GM19438 (cell line): Measurements from ENCODE around the gene RAB32.

Experiments
- ATAC-seq: cut with Tn5 transposase; IDR thresholded peaks from one replicate; pipeline ENCODE4 v1.9.1; 2021; ENCODE audit warnings: low read depth; ENCODE audit not compliant: unreplicated experiment

The RAB32 gene

GRCh38 chr6:146581968-146582367, 38.3 kb downstream of the RAB32 start:
- ATAC-seq = no peak

DNA sequence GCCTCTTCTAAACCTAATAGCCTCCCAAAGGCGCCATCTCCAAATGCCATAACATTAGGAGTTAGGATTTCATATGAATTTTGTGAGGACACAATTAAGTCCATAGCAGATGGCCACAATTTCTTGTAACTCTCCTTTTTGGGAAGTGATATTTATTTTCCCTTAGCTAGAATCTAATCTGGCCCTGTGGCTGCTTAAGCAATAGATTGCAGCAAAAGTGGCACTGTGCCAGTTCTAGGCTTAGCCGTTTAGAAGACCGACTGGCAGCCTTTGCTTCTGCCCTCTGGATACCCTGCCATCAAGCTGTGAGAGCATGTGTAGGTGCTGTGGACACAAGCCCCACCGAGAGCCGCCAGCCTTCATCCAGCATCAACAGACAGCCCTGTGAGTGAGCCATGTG, 39.2 kb downstream of the RAB32 start:
- ATAC-seq = no peak

GRCh38 chr6:146583966-146584365, 40.3 kb downstream of the RAB32 start:
- no peak for ATAC-seq

- ATAC-seq = no peak
Observed at GRCh38 chr6:146587459-146587858, 43.8 kb downstream of the RAB32 start.

- no peak for ATAC-seq
Observed at GRCh38 chr6:146590492-146590891, 46.9 kb downstream of the RAB32 start.

DNA sequence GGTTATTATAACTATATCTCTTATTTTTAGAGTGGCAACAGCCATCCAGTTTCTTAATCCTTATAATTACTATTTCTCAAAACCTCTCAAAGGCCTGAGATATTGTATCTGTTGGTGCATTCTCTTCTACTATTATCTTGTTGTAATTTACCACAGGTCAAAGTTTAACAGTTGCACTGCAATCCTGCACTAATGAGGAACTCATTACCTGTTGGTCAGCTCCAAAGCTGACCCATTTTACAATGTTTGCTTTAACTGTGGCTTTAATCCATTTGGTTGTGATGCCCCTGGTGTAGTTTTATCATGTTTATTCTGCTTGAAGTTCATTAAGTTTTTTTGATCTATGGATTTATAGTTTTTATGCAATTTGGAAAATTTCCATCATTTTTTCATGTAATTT, 48.8 kb downstream of the RAB32 start:
- ATAC-seq = no peak

DNA sequence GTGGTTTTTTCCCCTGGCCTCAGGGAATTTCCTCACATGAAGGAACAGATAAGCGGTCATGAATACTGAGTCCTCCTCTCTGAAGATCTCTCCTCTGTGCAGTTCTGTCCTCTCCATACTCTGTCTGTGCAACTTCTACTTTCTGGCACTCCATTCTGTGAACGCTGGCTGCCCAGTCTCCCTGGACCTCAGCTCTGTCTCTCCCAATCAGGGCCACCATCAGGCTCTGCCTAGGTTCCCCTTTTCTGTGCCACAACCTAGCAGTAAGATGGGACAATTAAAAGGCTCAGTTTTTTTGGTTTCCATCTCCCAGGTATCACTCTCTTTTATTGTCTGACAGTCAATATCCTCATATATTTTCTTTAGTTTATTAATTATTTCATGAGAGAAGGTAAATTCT, 50.4 kb downstream of the RAB32 start:
- ATAC-seq = no peak

- ATAC-seq = no peak
Observed at GRCh38 chr6:146594495-146594894, 50.9 kb downstream of the RAB32 start.

- no peak for ATAC-seq
Observed at GRCh38 chr6:146595972-146596731, 52.5 kb downstream of the RAB32 start.

DNA sequence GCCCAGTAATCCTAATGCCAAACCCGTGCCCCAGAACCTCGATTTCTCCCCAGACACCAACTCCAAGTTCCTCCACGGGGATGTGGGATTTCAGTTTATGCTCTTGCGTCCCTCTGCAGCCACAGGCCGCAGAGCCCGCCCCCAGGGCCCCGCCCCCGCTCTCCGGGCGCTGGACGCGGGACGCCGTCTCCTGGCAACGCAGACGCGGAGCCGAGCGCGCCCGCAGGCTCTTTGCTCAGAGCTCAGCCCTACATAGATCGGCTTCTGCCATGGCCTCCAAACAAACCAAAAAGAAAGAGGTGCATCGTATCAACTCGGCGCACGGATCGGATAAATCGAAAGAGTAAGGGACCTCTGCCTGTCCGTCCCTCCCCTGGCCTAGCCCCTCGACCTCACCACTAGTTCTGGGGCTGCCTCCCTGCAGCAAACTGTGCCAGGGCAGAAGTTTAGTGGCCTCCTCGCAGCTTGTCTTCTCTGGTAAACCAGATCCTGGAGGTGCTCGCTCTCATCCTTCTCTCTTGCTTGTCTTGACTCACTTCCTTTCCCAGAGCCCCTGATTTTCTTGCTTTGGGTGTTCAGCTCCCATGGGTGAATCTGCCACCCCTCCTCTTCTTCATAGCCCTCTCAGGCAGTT, 55.3 kb downstream of the RAB32 start, which contains the start of gene ADGB:
Gene ADGB (plus strand): TSS at position 201 of the 634 bp plus-strand sequence. CDS start 69 bp downstream, at position 270.
- peak; percentile 54 for ATAC-seq

DNA sequence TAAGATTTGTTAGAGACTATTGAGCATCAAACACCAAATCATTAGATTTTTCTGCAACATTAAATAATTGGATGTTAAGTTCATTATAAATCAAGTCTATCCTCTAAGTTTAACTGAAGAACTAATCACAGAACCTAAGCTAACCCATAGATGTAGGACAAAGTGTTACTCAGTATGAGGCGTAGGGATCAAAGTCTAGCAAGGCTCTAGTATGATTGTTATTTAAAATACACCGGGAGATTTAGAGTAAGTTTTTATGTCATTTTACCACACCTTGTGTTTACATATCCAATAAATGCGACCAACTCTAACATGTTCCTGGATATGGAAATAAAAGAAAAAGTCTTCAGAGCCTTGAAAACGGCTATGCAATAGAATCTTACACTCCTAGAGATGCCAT, 57.7 kb downstream of the RAB32 start:
- ATAC-seq = no peak

GRCh38 chr6:146602526-146602925, 58.9 kb downstream of the RAB32 start:
- no peak for ATAC-seq
